GM18517 (cell line): ENCODE measurements around the gene BSND.

Source experiments
- ATAC-seq: cut with Tn5 transposase; IDR thresholded peaks from one replicate; pipeline ENCODE4 v1.9.1; 2021; ENCODE audit warnings: mild to moderate bottlenecking, moderate library complexity; ENCODE audit not compliant: unreplicated experiment

The BSND gene

GRCh38 chr1:55044617-55045397 is 46.1 kb downstream of the BSND start:
- ATAC-seq = no peak

- no peak for ATAC-seq
These were observed 46.7 kb downstream of the BSND start for GRCh38 chr1:55045430-55045829.

- no peak for ATAC-seq
These were observed 48.1 kb downstream of the BSND start for GRCh38 chr1:55046871-55047270.

- ATAC-seq = no peak
These were observed 48.9 kb downstream of the BSND start for GRCh38 chr1:55047611-55048010.

DNA sequence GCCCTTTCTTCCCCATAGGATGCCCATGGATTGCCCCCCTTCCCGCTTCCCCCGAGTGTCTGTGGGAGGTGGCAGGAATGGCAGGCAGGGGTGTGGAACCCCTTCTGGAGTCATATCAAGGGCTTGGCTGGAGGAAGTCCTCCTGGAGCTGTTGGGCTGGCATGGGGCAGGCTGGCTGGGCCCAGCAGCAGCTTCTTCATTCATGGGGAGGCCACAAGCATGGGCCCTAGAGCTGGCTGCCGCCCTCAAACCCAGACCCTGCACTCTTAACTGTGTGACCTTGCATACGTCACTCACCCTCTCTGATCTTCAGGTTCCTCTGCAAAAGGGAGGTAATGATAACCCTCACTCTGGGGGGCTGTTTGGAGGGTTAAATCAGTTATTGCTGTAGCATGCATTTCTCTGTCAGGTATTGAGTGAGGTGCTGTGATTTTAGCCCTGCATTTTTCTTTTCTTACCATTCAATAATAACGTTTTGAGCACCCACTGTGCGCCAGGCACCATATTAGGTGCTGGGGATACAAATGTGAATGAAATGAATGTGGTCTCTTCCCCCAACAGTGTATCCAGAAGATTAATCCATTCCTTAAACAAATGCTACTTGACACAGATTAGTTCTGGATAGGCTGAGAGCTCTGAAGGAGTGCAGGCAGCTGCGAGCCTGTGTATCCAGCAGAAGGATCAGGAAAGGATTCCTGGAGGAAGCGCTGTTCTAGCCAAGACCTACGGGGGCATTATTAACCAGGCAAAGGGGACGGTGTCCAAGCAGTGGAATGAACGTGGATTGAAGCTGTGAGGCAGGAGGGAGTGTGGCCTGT is 49.9 kb downstream of the BSND start:
- no peak for ATAC-seq

DNA sequence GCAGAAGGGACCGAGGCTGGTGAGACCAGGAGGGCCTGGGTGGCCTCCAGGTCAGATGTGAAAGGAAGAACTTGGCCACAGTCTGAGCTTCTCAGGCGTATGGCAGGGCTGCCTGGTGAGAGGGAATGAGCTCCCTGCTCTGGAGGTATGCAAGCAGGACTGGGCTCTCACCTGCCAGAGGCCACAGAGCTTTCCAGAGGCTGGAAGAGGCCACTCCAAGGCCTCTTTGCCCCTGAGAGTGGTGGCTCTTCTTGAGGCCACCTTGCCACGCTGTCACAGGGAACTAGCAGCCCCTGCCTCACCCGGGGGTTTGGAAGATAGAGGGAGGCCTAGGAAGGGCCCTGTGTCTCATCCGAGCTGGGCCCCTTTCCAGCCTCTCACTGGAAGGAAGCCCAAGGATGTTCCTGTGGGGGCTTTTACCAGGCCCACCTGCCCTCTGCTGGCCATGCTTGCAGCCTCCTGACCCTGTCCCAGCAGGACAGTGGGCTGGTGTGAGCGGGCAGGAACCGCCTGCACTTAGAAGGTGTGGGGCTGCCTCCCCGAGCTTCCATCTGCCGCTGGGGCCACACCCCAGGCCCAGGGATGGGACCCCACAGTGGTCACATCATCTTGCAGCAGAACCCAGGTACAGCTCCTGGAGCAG is 50.7 kb downstream of the BSND start:
- no peak for ATAC-seq

GRCh38 chr1:55049914-55050278 is 51.2 kb downstream of the BSND start:
- ATAC-seq = no peak

GRCh38 chr1:55050283-55050682 is 51.5 kb downstream of the BSND start:
- ATAC-seq = no peak

DNA sequence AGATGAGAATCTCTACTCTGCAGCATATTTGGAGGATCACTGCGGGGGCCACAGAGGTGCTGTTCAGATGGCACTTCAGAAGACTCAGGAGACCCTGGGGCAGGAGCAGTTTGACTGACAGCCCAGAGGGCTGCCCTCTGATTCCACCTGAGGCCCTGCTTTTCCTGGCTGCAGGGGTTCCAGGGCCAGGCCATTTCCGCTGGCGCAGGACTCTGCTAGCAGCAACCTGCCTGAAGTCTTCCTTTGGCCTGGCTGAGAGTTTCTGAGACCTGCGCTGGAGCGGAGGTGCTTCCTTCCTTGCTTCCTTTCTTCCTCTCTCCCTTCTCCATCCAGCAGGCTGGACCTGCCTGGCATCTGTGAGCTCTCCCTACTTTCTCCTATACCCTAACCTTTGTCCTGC is 52.4 kb downstream of the BSND start:
- ATAC-seq = no peak

DNA sequence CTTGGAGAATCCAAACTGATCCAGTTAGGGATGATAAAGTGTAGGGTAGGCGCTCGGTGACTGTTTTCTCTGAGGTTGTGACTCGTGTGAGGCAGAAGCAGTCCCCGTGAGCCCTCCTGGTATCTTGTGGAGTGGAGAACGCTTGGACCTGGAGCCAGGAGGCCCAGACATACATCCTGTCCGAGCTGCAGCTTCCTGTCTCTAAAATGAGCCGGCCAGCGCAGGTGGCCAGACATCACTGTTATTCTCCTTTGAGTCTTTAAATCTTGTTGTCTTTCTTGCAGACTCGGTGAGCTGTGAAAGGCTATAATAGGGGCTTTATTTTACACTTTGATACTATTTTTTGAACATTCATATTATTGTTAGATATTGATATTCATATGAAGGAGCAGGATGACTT is 52.9 kb downstream of the BSND start:
- ATAC-seq = no peak

DNA sequence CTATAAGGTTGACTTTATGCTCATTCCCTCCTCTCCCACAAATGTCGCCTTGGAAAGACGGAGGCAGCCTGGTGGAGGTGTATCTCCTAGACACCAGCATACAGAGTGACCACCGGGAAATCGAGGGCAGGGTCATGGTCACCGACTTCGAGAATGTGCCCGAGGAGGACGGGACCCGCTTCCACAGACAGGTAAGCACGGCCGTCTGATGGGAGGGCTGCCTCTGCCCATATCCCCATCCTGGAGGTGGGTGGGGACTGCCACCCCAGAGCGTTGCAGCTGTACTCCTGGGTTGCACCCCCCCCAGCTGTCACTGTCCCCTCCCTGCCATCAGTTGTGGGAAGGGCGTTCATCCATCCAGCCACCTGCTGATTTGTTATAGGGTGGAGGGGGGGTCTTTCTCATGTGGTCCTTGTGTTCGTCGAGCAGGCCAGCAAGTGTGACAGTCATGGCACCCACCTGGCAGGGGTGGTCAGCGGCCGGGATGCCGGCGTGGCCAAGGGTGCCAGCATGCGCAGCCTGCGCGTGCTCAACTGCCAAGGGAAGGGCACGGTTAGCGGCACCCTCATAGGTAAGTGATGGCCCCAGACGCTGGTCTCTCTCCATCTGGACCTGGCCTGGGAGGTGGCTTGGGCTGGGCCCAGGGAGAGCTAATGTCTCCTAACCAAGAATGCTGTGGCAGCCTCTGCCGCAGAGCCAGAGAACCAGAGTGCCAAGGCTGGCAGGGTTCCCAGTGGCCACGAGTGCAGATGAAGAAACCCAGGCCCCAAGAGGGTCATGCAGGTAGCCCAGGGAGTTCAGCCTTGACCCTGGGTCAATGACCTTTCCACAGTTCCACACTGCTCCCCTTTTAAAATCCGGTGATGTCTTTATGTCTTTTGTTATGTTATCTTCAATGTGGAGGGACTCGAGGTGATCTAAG is 53.7 kb downstream of the BSND start:
- ATAC-seq = no peak

DNA sequence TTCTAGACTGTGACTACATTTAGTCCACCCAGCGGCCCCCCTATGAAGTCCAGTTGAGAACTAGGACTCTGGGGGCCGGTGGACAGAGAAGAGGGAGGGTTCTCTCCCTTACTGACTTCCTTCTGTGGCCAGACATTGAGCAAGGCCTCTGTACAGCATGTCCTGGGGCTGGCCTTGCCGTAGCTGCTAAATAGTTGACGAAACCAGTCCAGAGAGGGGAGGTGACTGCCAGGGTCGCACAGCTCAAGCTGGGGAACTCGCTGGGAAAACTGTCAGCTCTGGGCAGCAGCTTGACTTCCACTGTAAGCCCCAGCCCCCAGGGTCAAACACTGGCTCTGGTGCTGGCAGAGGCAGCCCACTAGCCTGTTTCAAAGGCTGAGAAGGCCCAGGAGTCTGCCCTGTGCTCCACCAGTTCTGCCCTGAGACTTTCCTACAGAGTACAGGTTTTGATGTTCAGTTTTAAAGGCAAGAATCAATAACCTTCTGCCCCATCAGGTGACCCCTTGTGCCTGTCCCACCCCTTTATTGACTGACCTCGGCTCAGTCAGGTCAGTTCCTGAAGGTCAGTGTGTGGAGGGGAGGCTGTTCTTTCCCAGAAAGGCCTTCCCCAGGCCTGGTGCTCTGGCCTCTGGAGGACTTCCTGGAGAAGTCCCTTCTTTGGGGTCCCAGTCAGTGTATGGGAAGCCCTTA is 54.7 kb downstream of the BSND start:
- ATAC-seq = no peak

DNA sequence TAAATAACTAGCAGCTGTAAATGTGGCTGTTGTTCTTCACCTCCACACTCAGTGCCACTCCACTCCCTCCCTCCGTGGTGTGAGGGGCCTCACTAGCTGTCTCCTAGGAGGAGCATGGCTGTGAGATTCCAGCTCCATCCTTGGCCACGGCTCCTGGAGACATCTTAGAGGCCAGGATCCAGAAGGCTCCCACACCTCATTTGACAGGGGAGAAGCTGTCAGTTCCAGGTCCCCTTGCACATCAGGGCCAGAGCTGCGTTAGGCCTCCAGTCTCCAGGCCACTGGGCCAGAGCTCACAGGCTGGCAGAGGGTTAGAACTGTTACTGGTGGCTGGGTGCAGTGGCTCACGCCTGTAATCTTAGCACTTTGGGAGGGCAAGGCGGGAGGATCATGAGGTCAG is 55.7 kb downstream of the BSND start:
- no peak for ATAC-seq

DNA sequence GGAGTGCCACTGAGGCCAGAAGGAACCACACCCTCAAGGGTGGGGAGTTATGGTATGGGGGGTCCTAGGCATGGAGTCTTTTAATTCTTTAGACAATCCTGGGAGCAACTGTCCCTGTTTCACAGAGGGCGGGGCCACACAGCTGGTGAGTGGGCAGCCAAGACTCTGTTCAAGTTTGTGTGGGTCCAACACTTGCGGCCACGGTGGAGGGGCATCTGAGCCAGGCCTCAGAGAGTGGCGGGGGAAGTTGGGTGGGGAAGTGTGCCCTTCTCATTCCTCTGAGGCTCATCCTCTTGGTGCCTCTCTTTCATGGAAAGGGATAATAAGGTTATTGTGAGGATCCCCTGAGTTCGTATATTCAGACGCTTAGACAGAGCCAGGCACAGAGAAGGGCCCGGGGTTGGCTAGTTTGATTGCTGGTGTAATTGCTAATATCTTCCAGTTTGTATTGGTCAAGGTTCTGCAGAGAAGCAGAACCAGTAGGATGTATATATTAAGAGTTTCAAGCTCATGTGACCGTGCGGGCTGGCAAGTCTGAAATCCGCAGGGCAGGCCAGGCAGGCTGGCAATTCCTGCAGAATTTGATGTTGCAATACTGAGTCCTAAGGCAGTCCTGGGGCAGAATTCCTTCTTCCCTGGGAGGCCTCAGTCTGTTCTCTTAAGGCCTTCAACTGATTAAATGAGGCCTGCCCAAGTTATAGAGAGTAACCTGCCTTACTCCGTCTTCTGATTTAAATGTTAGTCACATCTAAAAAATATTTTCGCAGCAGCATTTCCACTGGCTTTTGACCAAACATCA is 56.5 kb downstream of the BSND start:
- no peak for ATAC-seq

- no peak for ATAC-seq
These were observed 57.4 kb downstream of the BSND start for GRCh38 chr1:55055951-55056631.

GRCh38 chr1:55056632-55056992 is 57.9 kb downstream of the BSND start:
- no peak for ATAC-seq

DNA sequence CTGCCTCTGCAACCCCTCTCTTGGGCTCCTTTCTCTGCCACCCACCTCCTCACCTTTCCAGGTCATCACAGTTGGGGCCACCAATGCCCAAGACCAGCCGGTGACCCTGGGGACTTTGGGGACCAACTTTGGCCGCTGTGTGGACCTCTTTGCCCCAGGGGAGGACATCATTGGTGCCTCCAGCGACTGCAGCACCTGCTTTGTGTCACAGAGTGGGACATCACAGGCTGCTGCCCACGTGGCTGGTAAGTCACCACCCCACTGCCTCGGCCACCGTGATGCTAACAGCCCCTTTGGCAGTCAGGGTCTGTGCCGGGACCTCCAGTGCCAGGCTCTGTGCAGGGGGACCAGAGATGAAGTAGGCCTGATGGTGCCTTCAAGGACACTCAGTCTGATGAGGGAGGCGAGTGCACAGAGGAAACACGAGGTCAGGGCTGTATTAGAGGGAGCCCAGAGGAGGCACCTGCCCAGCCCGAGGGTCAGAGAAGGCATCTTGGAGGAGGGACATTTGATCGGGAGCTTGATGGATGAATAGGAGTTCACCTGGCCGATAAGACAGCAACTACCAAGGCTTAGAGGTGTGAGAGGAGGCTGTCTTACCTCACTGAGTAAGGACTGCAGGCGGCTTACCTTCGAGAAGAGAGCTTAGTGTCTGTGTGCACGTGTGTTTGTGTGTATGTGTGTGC is 58.7 kb downstream of the BSND start:
- no peak for ATAC-seq

DNA sequence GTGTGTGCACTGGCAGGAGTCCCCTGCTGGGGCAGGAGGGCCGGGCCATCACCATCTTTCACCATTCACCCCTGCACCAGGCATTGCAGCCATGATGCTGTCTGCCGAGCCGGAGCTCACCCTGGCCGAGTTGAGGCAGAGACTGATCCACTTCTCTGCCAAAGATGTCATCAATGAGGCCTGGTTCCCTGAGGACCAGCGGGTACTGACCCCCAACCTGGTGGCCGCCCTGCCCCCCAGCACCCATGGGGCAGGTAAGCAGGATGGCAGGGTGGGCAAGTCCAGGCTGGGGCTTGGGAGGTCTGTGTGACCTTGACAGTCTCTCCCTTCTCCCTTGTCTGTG is 59.2 kb downstream of the BSND start:
- no peak for ATAC-seq
